Naive thymus-derived CD4-positive, alpha-beta T cell (primary cell): ENCODE data around the gene DYNLT5. TPM values are rescaled to one million over a fixed set of nuclear protein-coding genes. Genes with fewer than 3 reads are reported as not detected.
A peak's percentile ranks its signal among the peaks of the same experiment; 100 is the strongest.

Source experiments
- ATAC-seq: fragments of 150-1000 bp; cut with Tn5 transposase; 2 replicates; pipeline ENCODE4 v1.10.0; 2021; ENCODE audit warnings: mild to moderate bottlenecking, moderate library complexity
- CTCF ChIA-PET: fragments of 350-600 bp; sonication (Branson Sonifier 250); formaldehyde crosslinking; loops from one replicate; lab custom pipeline; 2021; ENCODE audit warnings: antibody characterized with exemption; lab: Charles Lee
- POLR2A ChIA-PET: fragments of 350-600 bp; sonication (Branson Sonifier 250); formaldehyde crosslinking; loops from one replicate; lab custom pipeline; 2021; ENCODE audit warnings: antibody characterized with exemption, inconsistent platforms; lab: Charles Lee
- DNase-seq, 9 donors: peaks; one replicate each; pipeline versions ENCODE4 v3.0.0 to v3.0.0-alpha.2; 2020 to 2022; ENCODE audit warnings: mixed read lengths in 1 of 9
- H3K27ac ChIP-seq: one replicate; pipeline ENCODE4 v1.7.0; 2013; ENCODE audit warnings: mild to moderate bottlenecking, low read depth, low read length, moderate library complexity
- H3K27me3 ChIP-seq, 2 donors: one replicate each; pipeline ENCODE4 v1.7.0; 2013; ENCODE audit warnings: low read length in 2 of 2, mild to moderate bottlenecking in 2 of 2, moderate library complexity in 2 of 2; ENCODE audit not compliant: control insufficient read depth in 2 of 2, insufficient read depth in 2 of 2
- H3K36me3 ChIP-seq, 3 experiments: 1 replicate in 2 of 3; 2 replicates in 1 of 3; pipeline ENCODE4 v1.7.0; 2013; ENCODE audit warnings: low read length in 3 of 3, mild to moderate bottlenecking in 3 of 3, moderate library complexity in 1 of 3; ENCODE audit not compliant: insufficient read depth in 3 of 3, control insufficient read depth in 2 of 3
- H3K4me1 ChIP-seq, 2 donors: one replicate each; pipeline ENCODE4 v1.7.0; 2013; ENCODE audit warnings: low read length in 2 of 2, mild to moderate bottlenecking in 2 of 2, moderate library complexity in 1 of 2; ENCODE audit not compliant: control insufficient read depth in 2 of 2, insufficient read depth in 2 of 2
- H3K4me3 ChIP-seq: 2 replicates; pipeline ENCODE4 v1.7.0; 2013; ENCODE audit warnings: mild to moderate bottlenecking, low read length
- H3K9me3 ChIP-seq, 3 experiments: 1 replicate in 2 of 3; 2 replicates in 1 of 3; pipeline ENCODE4 v1.7.0; 2013; ENCODE audit warnings: low read length in 3 of 3; ENCODE audit not compliant: control insufficient read depth in 2 of 3
- H3K27ac Mint-ChIP-seq, 9 donors: one replicate each; pipeline ENCODE4 v1.8.0; 2020 to 2022; ENCODE audit warnings: mixed read lengths in 9 of 9, mild to moderate bottlenecking in 8 of 9, moderate library complexity in 5 of 9, inconsistent platforms in 2 of 9
- H3K27me3 Mint-ChIP-seq, 5 donors: one replicate each; pipeline ENCODE4 v1.8.0; 2021 to 2022; ENCODE audit warnings: mixed read lengths in 5 of 5, mild to moderate bottlenecking in 1 of 5
- H3K36me3 Mint-ChIP-seq, 5 donors: one replicate each; pipeline ENCODE4 v1.8.0; 2020 to 2022; ENCODE audit warnings: mixed read lengths in 5 of 5, mild to moderate bottlenecking in 3 of 5, inconsistent platforms in 1 of 5
- H3K4me1 Mint-ChIP-seq, 7 donors: one replicate each; pipeline ENCODE4 v1.8.0; 2020 to 2022; ENCODE audit warnings: mixed read lengths in 7 of 7, mild to moderate bottlenecking in 3 of 7, inconsistent platforms in 1 of 7
- H3K4me3 Mint-ChIP-seq, 10 donors: one replicate each; pipeline ENCODE4 v1.8.0; 2020 to 2022; ENCODE audit warnings: mild to moderate bottlenecking in 10 of 10, mixed read lengths in 10 of 10, moderate library complexity in 6 of 10, inconsistent platforms in 2 of 10
- H3K9me3 Mint-ChIP-seq, 11 donors: one replicate each; pipeline ENCODE4 v1.8.0; 2020 to 2022; ENCODE audit warnings: mixed read lengths in 11 of 11, mild to moderate bottlenecking in 4 of 11, inconsistent platforms in 1 of 11, moderate library complexity in 1 of 11
- intact Hi-C, 2 donors: fragments of 100-400 bp; cut with micrococcal nuclease; formaldehyde crosslinking; loops; one replicate each; pipeline ENCODE4 v1.15.1; 2023
- polyA plus RNA-seq, 2 donors: library from polyadenylated mRNA; unstranded; fragments of 300-500 nt; fragmentation: Illumina TruSeq; gene quantifications; one replicate each; pipeline ENCODE4 v1.2.3, GENCODE V29; 2021
- total RNA-seq, 6 experiments: library from RNA in 5 of 6; stranded (reverse) in 5 of 6; gene quantifications; 1 replicate in 5 of 6; 2 replicates in 1 of 6; pipeline ENCODE4 v1.2.3 and lab custom pipeline; 2021 to 2026

Gene DYNLT5
- total and polyA plus RNA-seq, 7 experiments from 2014 or later, result 0.46 TPM; not detected in 6

DNA sequence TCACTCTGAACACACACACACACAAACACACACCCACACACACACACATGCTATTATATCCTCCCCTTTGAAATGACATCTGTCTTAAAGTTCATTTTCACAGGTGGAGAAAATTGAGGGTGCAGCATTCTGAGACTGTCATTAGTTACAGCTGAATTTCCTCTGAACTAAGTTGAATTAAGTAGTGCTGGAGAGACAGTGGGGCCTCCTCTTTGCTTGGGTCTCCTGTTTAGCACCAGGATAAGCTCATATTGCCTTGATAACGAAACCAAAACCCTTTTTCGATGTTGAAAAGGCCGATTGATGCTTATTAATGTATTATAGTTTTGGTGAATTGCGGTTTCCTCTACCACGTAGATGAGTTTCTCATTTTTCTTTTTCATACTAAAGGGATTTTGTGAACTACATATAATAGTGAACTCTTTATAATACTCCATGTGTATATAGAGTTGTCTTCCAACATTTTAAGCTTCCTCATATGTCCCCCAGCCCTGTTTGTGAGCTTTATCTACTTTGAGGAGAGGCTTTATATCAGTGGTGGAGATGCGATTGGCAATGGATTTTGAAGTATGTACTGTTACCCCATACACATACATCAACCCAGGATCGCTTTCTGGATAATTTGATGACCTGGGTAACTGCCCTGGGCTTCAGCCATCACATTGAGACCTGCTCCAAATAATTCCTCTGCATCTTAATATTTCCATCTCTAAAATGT is 17.4 kb downstream of the DYNLT5 start:
- Histone ChIP-seq H3K4me1 (no peaks in the 10 kb centered on the region), H3K36me3 (no peaks in the 10 kb centered on the region), H3K27me3 (no peaks in the 10 kb centered on the region), H3K9me3 (no peaks in the 10 kb centered on the region), H3K4me3 (peak overlapping the region; percentile 42), H3K27ac (peak overlapping the region; percentile 44)
- peaks cover 11 to 34% (median 26%) of the 10 kb centered on the region in 7 donors for H3K4me1 Mint-ChIP-seq
- CTCF ChIA-PET, result interaction anchor here (0.6 to 1.7 kb wide), 3 partner anchors 227 to 465 kb away, joined by 3 to 9 read pairs (median 3); no protein-coding TSS in a partner anchor
- intact Hi-C loops, result loop anchor here (1.0 to 5.0 kb wide), 8 partner anchors 156 to 812 kb away; partner anchors contain the start of genes SERBP1 (in 1 of the 2) and SLC35D1 (in 1 of the 2)
- H3K27ac Mint-ChIP-seq, result peak overlapping the region; percentile 34 to 81 (median 67)
- peak in 6 of 9 donors; percentile 11 to 47 (median 34) for DNase-seq
- ATAC-seq, result peak; percentile 64
- H3K9me3 Mint-ChIP-seq, result no peaks in the 10 kb centered on the region
- H3K27me3 Mint-ChIP-seq, result no peaks in the 10 kb centered on the region
- H3K36me3 Mint-ChIP-seq, result no peaks in the 10 kb centered on the region
- POLR2A ChIA-PET, result interaction anchor here (0.8 to 1.4 kb wide), 2 partner anchors 156 to 224 kb away, joined by 3 to 4 read pairs; no protein-coding TSS in a partner anchor
- peak overlapping the region; percentile 41 to 81 (median 72) for H3K4me3 Mint-ChIP-seq

DNA sequence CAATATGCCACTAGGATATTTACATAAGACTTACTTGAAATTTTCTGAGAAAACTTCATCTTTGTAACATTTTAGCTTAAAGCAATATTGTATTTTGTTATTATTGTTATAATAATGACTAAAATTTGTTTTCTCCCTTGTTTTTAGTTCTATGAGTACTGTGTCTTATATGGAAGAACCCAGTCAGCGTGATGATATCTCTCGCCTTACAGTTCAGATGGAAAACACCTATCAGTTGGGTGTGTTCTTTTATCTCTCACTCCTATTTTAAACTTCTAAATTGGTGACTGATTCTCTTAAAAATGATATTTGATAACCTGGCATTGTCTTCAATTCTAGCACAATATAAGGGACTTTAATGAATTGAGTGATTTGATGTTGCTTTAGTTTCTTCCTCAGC is 18.0 kb downstream of the DYNLT5 start:
- intact Hi-C loops, result loop anchor here in 1 of 2 donors (1.0 to 2.0 kb wide), 3 partner anchors 155 to 661 kb away; partner anchors contain the start of gene SERBP1
- Mint-ChIP-seq H3K9me3 (no peaks in the 10 kb centered on the region), H3K36me3 (no peaks in the 10 kb centered on the region), H3K4me1 (peaks cover 11 to 30% (median 26%) of the 10 kb centered on the region in 7 donors), H3K27me3 (no peaks in the 10 kb centered on the region), H3K4me3 (peak overlapping the region in 9 of 10 donors; percentile 56 to 81 (median 72)), H3K27ac (peak overlapping the region in 7 of 9 donors; percentile 5 to 81 (median 67))
- Histone ChIP-seq H3K9me3 (no peaks in the 10 kb centered on the region), H3K4me3 (peak overlapping the region; percentile 42), H3K36me3 (no peaks in the 10 kb centered on the region), H3K27ac (no peak overlapping the region), H3K27me3 (no peaks in the 10 kb centered on the region), H3K4me1 (no peaks in the 10 kb centered on the region)
- no peak for DNase-seq
- ChIA-PET POLR2A (interaction anchor here (0.8 to 1.4 kb wide), 2 partner anchors 155 to 223 kb away, joined by 3 to 4 read pairs; no protein-coding TSS in a partner anchor), CTCF (interaction anchor here (0.6 to 1.7 kb wide), 3 partner anchors 226 to 464 kb away, joined by 3 to 9 read pairs (median 3); no protein-coding TSS in a partner anchor)
- ATAC-seq, result no peak

DNA sequence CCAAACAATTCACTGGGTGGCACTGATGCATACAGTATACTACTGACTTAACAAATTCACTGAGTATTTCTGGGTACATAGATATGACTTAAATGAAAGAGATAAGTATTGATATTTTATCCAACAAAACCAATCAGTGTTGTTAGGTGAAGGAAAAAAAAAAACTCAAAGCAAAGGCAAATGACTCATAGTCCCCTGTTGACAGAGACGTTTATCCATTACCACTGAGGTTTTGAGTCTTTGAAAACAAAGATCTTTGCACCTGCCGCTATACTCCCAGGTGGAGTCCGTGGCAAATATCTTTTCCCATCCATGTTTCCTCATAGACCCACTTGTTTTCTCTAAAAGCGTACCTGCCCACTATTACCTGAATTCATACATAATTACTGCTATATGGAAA is 18.4 kb downstream of the DYNLT5 start:
- Mint-ChIP-seq H3K36me3 (no peaks in the 10 kb centered on the region), H3K4me1 (peaks cover 11 to 30% (median 26%) of the 10 kb centered on the region in 7 donors), H3K9me3 (no peaks in the 10 kb centered on the region), H3K27me3 (no peaks in the 10 kb centered on the region), H3K4me3 (peak overlapping the region in 7 of 10 donors; percentile 3 to 81 (median 56)), H3K27ac (peak overlapping the region in 3 of 9 donors; percentile 38 to 67 (median 49))
- no peaks in the 10 kb centered on the region for H3K27me3 ChIP-seq
- no peaks in the 10 kb centered on the region for H3K36me3 ChIP-seq
- no peak overlapping the region for H3K27ac ChIP-seq
- ATAC-seq, result no peak
- CTCF ChIA-PET, result interaction anchor here (1.7 kb wide), 1 partner anchor 379 kb away, joined by 9 read pairs; no protein-coding TSS in a partner anchor
- H3K4me1 ChIP-seq, result no peaks in the 10 kb centered on the region
- H3K4me3 ChIP-seq, result no peak overlapping the region
- intact Hi-C loops, result loop anchor here in 1 of 2 donors (1.0 to 2.0 kb wide), 3 partner anchors 155 to 660 kb away; partner anchors contain the start of gene SERBP1
- no peaks in the 10 kb centered on the region for H3K9me3 ChIP-seq
- POLR2A ChIA-PET, result no interaction called here
- DNase-seq, result peak in 1 of 9 donors; percentile 11

DNA sequence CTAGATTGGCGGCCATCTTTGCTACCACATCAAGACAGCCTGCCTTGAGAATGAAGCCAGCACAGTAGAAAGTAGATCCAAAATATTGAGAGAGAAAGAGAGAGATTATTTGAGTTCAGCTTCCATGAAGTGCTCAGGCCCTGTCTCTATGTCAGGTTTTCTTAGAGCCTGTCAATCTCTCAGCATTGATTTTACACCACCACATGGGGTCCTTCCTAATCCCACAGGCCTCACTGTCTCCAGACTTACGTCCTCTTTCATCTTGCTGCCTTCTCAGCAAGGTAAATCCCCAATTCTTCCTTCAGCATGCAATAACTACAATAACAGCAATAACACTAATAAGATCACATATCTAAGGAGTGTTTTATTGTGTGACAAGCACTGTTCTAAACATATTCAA is 21.0 kb downstream of the DYNLT5 start:
- H3K4me1 ChIP-seq, result no peaks in the 10 kb centered on the region
- H3K27ac ChIP-seq, result no peak overlapping the region
- peaks cover 0 to 3% (median 0%) of the 10 kb centered on the region in 5 donors for H3K27me3 Mint-ChIP-seq
- H3K4me1 Mint-ChIP-seq, result peaks cover 11 to 30% (median 26%) of the 10 kb centered on the region in 7 donors
- H3K9me3 Mint-ChIP-seq, result no peaks in the 10 kb centered on the region
- intact Hi-C loops, result no loop called here
- H3K9me3 ChIP-seq, result no peaks in the 10 kb centered on the region
- no peak overlapping the region for H3K27ac Mint-ChIP-seq
- no peak overlapping the region for H3K4me3 Mint-ChIP-seq
- POLR2A ChIA-PET, result no interaction called here
- H3K36me3 Mint-ChIP-seq, result no peaks in the 10 kb centered on the region
- ATAC-seq, result no peak
- H3K36me3 ChIP-seq, result no peaks in the 10 kb centered on the region
- DNase-seq, result no peak
- CTCF ChIA-PET, result interaction anchor here (0.7 kb wide), 1 partner anchor 178 kb away, joined by 4 read pairs; no protein-coding TSS in a partner anchor
- H3K27me3 ChIP-seq, result no peaks in the 10 kb centered on the region
- no peak overlapping the region for H3K4me3 ChIP-seq

DNA sequence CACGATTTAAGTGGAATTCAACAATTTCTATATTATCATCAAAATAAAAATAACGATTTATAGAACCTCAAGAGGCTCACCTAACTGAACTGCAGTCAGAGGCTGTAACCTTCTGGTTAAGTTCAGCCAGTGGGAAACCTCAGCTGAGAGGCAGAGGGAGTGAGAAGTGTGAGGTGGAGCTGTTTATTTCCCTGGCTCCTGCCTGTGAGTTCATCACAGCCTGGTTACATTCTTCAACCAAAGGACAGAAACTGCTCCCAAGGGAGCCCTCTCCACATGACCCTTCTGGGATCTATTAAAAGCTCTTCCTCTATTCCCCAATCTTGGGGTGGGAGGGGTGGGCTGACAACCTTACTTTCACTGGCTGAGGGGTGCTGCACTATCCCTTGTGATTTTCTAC is 22.2 kb downstream of the DYNLT5 start:
- no peak for ATAC-seq
- CTCF ChIA-PET, result no interaction called here
- no peaks in the 10 kb centered on the region for H3K9me3 ChIP-seq

DNA sequence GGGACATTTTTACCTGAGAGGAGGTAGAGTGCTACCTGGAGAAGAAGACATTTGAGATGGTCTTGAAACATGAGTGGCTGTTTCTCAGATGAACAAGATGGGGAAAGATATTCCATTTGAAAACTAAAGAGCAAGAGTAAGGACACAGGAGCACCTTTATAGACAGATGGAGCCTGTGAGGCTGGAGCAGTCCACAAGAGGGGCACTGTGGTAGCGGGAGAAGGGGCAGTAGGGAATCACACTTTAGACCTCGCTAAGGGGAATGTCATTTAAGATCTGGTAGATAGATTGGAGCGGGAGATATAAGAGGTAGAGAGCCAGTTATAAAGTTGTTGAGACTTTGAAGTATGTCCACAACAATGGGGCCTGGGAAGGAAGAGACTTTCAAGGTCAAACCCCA is 23.4 kb downstream of the DYNLT5 start:
- Histone ChIP-seq H3K9me3 (no peaks in the 10 kb centered on the region), H3K4me3 (no peak overlapping the region), H3K27me3 (no peaks in the 10 kb centered on the region), H3K4me1 (no peaks in the 10 kb centered on the region), H3K36me3 (no peaks in the 10 kb centered on the region), H3K27ac (no peak overlapping the region)
- Mint-ChIP-seq H3K27ac (no peak overlapping the region), H3K36me3 (peaks cover 0 to 3% (median 0%) of the 10 kb centered on the region in 5 donors), H3K4me1 (peaks cover 0 to 8% (median 6%) of the 10 kb centered on the region in 7 donors), H3K9me3 (peaks cover 0 to 5% (median 0%) of the 10 kb centered on the region in 11 donors), H3K4me3 (no peak overlapping the region), H3K27me3 (peaks cover 0 to 6% (median 0%) of the 10 kb centered on the region in 5 donors)
- ATAC-seq (no peak), DNase-seq (no peak)
- intact Hi-C loops, result no loop called here
- POLR2A ChIA-PET, result no interaction called here
- CTCF ChIA-PET, result no interaction called here

More for the DNA sequence above, 22.2 kb downstream of the DYNLT5 start:
- Mint-ChIP-seq H3K27me3 (peaks cover 0 to 6% (median 0%) of the 10 kb centered on the region in 5 donors), H3K36me3 (no peaks in the 10 kb centered on the region), H3K4me3 (no peak overlapping the region), H3K27ac (no peak overlapping the region), H3K9me3 (no peaks in the 10 kb centered on the region), H3K4me1 (peaks cover 4 to 20% (median 17%) of the 10 kb centered on the region in 7 donors)
- H3K27me3 ChIP-seq, result no peaks in the 10 kb centered on the region
- DNase-seq, result no peak
- POLR2A ChIA-PET, result no interaction called here
- H3K27ac ChIP-seq, result no peak overlapping the region
- intact Hi-C loops, result no loop called here
- H3K36me3 ChIP-seq, result no peaks in the 10 kb centered on the region
- no peak overlapping the region for H3K4me3 ChIP-seq
- no peaks in the 10 kb centered on the region for H3K4me1 ChIP-seq
